ENCODE results near the gene CKAP5.
"Not testable (repeated sequence)": the region's sequence is repeated elsewhere in the genome, so short reads cannot be mapped to it uniquely, and the experiment has no call there.

Gene CKAP5

GRCh38 chr11:46727952-46728658, 118.0 kb downstream of the CKAP5 start:
- no peak for DNase-seq

GRCh38 chr11:46726206-46726862, 119.7 kb downstream of the CKAP5 start:
- DNase-seq = no peak

GRCh38 chr11:46725338-46726205, 120.5 kb downstream of the CKAP5 start:
- DNase-seq = no peak

GRCh38 chr11:46724088-46724487, 122.0 kb downstream of the CKAP5 start:
- DNase-seq = no peak

GRCh38 chr11:46723359-46723680, 122.8 kb downstream of the CKAP5 start:
- DNase-seq = no peak

GRCh38 chr11:46722566-46723358, 123.3 kb downstream of the CKAP5 start:
- DNase-seq = no peak

- DNase-seq = no peak
Measured at GRCh38 chr11:46721286-46721685, 124.8 kb downstream of the CKAP5 start.

- no peak for DNase-seq
Measured at GRCh38 chr11:46719543-46720218, 126.4 kb downstream of the CKAP5 start.

- DNase-seq = no peak
Measured at GRCh38 chr11:46719048-46719542, 127.0 kb downstream of the CKAP5 start, which contains the start of gene F2. Gene F2, plus strand, starts transcription at chr11:46719213. Its CDS starts 23 bp downstream, at chr11:46719236.

- DNase-seq = no peak
Measured at GRCh38 chr11:46718155-46719019, 127.7 kb downstream of the CKAP5 start.

GRCh38 chr11:46717825-46718154, 128.3 kb downstream of the CKAP5 start:
- not testable (repeated sequence) for DNase-seq

- no peak for DNase-seq
Measured at GRCh38 chr11:46712874-46713576, 133.1 kb downstream of the CKAP5 start.

GRCh38 chr11:46711303-46711702, 134.8 kb downstream of the CKAP5 start:
- DNase-seq = no peak

GRCh38 chr11:46710821-46711269, 135.2 kb downstream of the CKAP5 start:
- DNase-seq = peak in 12 of 56 donors; percentile 3 to 35 (median 23)

GRCh38 chr11:46709351-46709750, 136.7 kb downstream of the CKAP5 start:
- DNase-seq = not testable (repeated sequence)

- no peak for DNase-seq
Measured at GRCh38 chr11:46706886-46707285, 139.2 kb downstream of the CKAP5 start.

GRCh38 chr11:46705070-46705688, 140.9 kb downstream of the CKAP5 start:
- DNase-seq = no peak

GRCh38 chr11:46701078-46701654, 144.9 kb downstream of the CKAP5 start:
- DNase-seq = no peak
